Measurements from ENCODE around the gene STRIP1. TPM values are rescaled to one million over a fixed set of nuclear protein-coding genes. Genes with fewer than 3 reads are reported as not detected.

The STRIP1 gene
- total and polyA plus RNA-seq, 10 of the 15 experiments (the other 5 are each of a cell fraction or from before 2014, with no cell fraction given): 6.3 to 26.6 (median 18.0) TPM

GRCh38 chr1:110039641-110040040 lies 5.2 kb downstream of the STRIP1 start:
- intact Hi-C loops (cut with micrococcal nuclease; ENCODE audit: unreplicated experiment) (no loop called here), in situ Hi-C loops (cut with MboI) (no loop called here)
- TF ChIP-seq SPI1 (IDR thresholded peaks at IDR 0.05; ENCODE audit: borderline replicate concordance, insufficient read depth, low read depth, low read length): no peak
- no peak for TF ChIP-seq PAX5 (IDR thresholded peaks at IDR 0.05; ENCODE audit: borderline replicate concordance, low read depth, low read length)
- no peak for TF ChIP-seq NFYA (IDR thresholded peaks at IDR 0.05; ENCODE audit: borderline replicate concordance, low read depth, low read length)
- TF ChIP-seq BCLAF1 (IDR thresholded peaks at IDR 0.05): no peak
- TF ChIP-seq STAT1 (conservative IDR thresholded peaks at IDR 0.05): no peak
- TF ChIP-seq, protein P1, sequence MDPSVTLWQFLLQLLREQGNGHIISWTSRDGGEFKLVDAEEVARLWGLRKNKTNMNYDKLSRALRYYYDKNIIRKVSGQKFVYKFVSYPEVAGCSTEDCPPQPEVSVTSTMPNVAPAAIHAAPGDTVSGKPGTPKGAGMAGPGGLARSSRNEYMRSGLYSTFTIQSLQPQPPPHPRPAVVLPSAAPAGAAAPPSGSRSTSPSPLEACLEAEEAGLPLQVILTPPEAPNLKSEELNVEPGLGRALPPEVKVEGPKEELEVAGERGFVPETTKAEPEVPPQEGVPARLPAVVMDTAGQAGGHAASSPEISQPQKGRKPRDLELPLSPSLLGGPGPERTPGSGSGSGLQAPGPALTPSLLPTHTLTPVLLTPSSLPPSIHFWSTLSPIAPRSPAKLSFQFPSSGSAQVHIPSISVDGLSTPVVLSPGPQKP (IDR thresholded peaks at IDR 0.05; ENCODE audit: low read depth, low read length): no peak
- TF ChIP-seq, protein P2, sequence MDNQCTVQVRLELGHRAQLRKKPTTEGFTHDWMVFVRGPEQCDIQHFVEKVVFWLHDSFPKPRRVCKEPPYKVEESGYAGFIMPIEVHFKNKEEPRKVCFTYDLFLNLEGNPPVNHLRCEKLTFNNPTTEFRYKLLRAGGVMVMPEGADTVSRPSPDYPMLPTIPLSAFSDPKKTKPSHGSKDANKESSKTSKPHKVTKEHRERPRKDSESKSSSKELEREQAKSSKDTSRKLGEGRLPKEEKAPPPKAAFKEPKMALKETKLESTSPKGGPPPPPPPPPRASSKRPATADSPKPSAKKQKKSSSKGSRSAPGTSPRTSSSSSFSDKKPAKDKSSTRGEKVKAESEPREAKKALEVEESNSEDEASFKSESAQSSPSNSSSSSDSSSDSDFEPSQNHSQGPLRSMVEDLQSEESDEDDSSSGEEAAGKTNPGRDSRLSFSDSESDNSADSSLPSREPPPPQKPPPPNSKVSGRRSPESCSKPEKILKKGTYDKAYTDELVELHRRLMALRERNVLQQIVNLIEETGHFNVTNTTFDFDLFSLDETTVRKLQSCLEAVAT (IDR thresholded peaks at IDR 0.05): no peak
- no peak for TF ChIP-seq NRF1 (conservative IDR thresholded peaks at IDR 0.05; ENCODE audit: low read depth, low read length)
- no peak for TF ChIP-seq NKRF (conservative IDR thresholded peaks at IDR 0.05)
- no peak for TF ChIP-seq SREBF1 (IDR thresholded peaks at IDR 0.05; ENCODE audit: low read length)
- RAD21 ChIA-PET (ENCODE audit: unreplicated experiment): no interaction called here
- no peaks in the 10 kb centered on the region; the same call in 1 of the 2 replicates for H4K20me1 ChIP-seq (ENCODE audit: control insufficient read depth, insufficient read depth)
- H3K4me3 ChIP-seq: no peak overlapping the region
- no peaks in the 10 kb centered on the region for H3K27me3 ChIP-seq (replicated peaks in 1 of 2; ENCODE audit: control insufficient read depth in 2 of 2, insufficient read depth in 2 of 2, low read length in 1 of 2)
- no peak overlapping the region for H3K27ac ChIP-seq (ENCODE audit: control insufficient read depth, insufficient read depth)
- peaks cover 18% of the 10 kb centered on the region for H3K79me2 ChIP-seq (ENCODE audit: control insufficient read depth, insufficient read depth, low read length)
- no peak for ATAC-seq
- POLR2A ChIA-PET: interaction anchor here (1.2 kb wide), 1 partner anchor 13 kb away, joined by 3 read pairs; no protein-coding TSS in a partner anchor
- CTCF ChIA-PET: interaction anchor here (1.2 to 4.1 kb wide), 3 partner anchors 10 to 20 kb away, joined by 4 to 21 read pairs (median 7); no protein-coding TSS in a partner anchor
- no peak overlapping the region for H3K9ac ChIP-seq (ENCODE audit: control insufficient read depth, insufficient read depth, low read length)
- DNase-seq (ENCODE audit: low read depth, low spot score): no peak
- no peaks in the 10 kb centered on the region for H3K9me3 ChIP-seq (replicated peaks; ENCODE audit: control insufficient read depth, insufficient read depth, low read length)
- WGBS (ENCODE audit: insufficient coverage, insufficient replicate concordance, low lambda C conversion rate, missing lambda C conversion rate): 98% methylated on average over 4 of the region's 4 CpGs
- SMC1A ChIA-PET (ENCODE audit: uncharacterized antibody, unreplicated experiment): interaction anchor here (0.8 kb wide), 1 partner anchor 10 kb away, joined by 3 read pairs; no protein-coding TSS in a partner anchor
- FAIRE-seq: no peak
- H3K36me3 ChIP-seq (ENCODE audit: control insufficient read depth in 2 of 2, insufficient read depth in 2 of 2, low read length in 1 of 2): peaks cover 28 to 39% of the 10 kb centered on the region in 2 experiments
- BruUV-seq (replicated peaks): no TSS peak
- H3K4me1 ChIP-seq (ENCODE audit: control insufficient read depth, insufficient read depth, low read length): peaks cover 9% of the 10 kb centered on the region
- no peak overlapping the region for H2AFZ ChIP-seq (ENCODE audit: control insufficient read depth, low read depth, low read length)
- H3K4me2 ChIP-seq (ENCODE audit: control insufficient read depth, insufficient read depth): no peak overlapping the region
